Lung (tissue), 12 donors: Measurements from ENCODE around the gene RGS3. TPM values are rescaled to one million over a fixed set of nuclear protein-coding genes. Genes with fewer than 3 reads are reported as not detected.
A peak's percentile ranks its signal among the peaks of the same experiment; 100 is the strongest.

Source experiments
- ATAC-seq: fragments of 200-7000 bp; cut with Tn5 transposase; one replicate; pipeline ENCODE4 v1.9.1; 2020; ENCODE audit warnings: moderate number of reproducible peaks; ENCODE audit not compliant: insufficient read depth, low FRiP score
- DNase-seq, 3 donors: peaks; one replicate each; pipeline ENCODE4 v3.0.0-alpha.2; 2013 to 2017
- H3K27ac ChIP-seq, 2 donors: one replicate each; pipeline ENCODE4 v1.5.1; 2013; ENCODE audit warnings: mild to moderate bottlenecking in 2 of 2, moderate library complexity in 2 of 2, control low read depth in 1 of 2, inconsistent platforms in 1 of 2, low read depth in 1 of 2, low read length in 1 of 2
- H3K27me3 ChIP-seq, 3 donors: one replicate each; pipeline ENCODE4 v1.5.1; 2013; ENCODE audit warnings: low read length in 2 of 3; ENCODE audit not compliant: control insufficient read depth in 3 of 3, insufficient read depth in 3 of 3
- H3K36me3 ChIP-seq, 4 donors: one replicate each; pipeline ENCODE4 v1.5.1; 2013; ENCODE audit warnings: low read length in 4 of 4, mild to moderate bottlenecking in 1 of 4, moderate library complexity in 1 of 4; ENCODE audit not compliant: control insufficient read depth in 4 of 4, insufficient read depth in 4 of 4
- H3K4me1 ChIP-seq, 5 donors: one replicate each; pipeline ENCODE4 v1.5.1; 2013; ENCODE audit warnings: low read length in 5 of 5, mild to moderate bottlenecking in 2 of 5, moderate library complexity in 1 of 5; ENCODE audit not compliant: control insufficient read depth in 5 of 5, insufficient read depth in 5 of 5
- H3K4me3 ChIP-seq: one replicate; pipeline ENCODE4 v1.5.1; 2013; ENCODE audit warnings: mild to moderate bottlenecking, control low read depth, moderate library complexity
- H3K9ac ChIP-seq, 2 donors: one replicate each; pipeline ENCODE4 v1.5.1; 2013; ENCODE audit warnings: low read length in 2 of 2, control low read depth in 1 of 2; ENCODE audit not compliant: insufficient read depth in 1 of 2
- H3K9me3 ChIP-seq, 4 donors: one replicate each; pipeline ENCODE4 v1.5.1; 2013; ENCODE audit warnings: low read length in 3 of 4, mild to moderate bottlenecking in 1 of 4, moderate library complexity in 1 of 4; ENCODE audit not compliant: control insufficient read depth in 4 of 4, insufficient read depth in 3 of 4
- CTCF ChIP-seq: IDR thresholded peaks from 2 replicates; pipeline ENCODE4 v1.5.1; 2012; ENCODE audit warnings: mild to moderate bottlenecking; ENCODE audit errors: control extremely low read depth, extremely low read depth
- WGBS, 2 donors: extraction: QIAGEN DNeasy Blood & Tissue Kit; methylation state at CpG; one replicate each; pipeline ENCODE4 v1.1.7; 2013; 5-methylcytosine and 5-hydroxymethylcytosine counted together
- polyA plus RNA-seq, 2 donors: library from polyadenylated mRNA; stranded (reverse); fragments of 200-250 nt; gene quantifications; one replicate each; pipeline ENCODE4 v1.2.1, GENCODE V29; 2013
- total RNA-seq, 2 donors: library from RNA; depleted of rRNA in 1 of 2; stranded (reverse); fragments of >200 nt in 1 of 2; gene quantifications; one replicate each; pipeline ENCODE4 v1.2.1, GENCODE V29; 2014 to 2021
- donor health status: control.
- donor health status: control.
- donor health status: Bipolar disorder and iron deficiency.
- donor health status: healthy.
- donor health status: DM: yes; HTN: yes; CAD: no.

Gene RGS3
- total and polyA plus RNA-seq, 4 donors: 43.0 to 91.8 (median 73.9) TPM

GRCh38 chr9:113602126-113603047, 138.9 kb downstream of the RGS3 start:
- H3K4me3 ChIP-seq: no peak overlapping the region
- no peak overlapping the region for H3K9ac ChIP-seq
- H3K27me3 ChIP-seq: no peaks in the 10 kb centered on the region
- peaks cover 0 to 12% (median 4%) of the 10 kb centered on the region in 4 donors for H3K36me3 ChIP-seq
- peak; percentile 64 to 73 (median 70) for DNase-seq
- peaks cover 0 to 52% (median 21%) of the 10 kb centered on the region in 5 donors for H3K4me1 ChIP-seq
- TF ChIP-seq CTCF: no peak
- H3K27ac ChIP-seq: peak overlapping the region in 1 of 2 donors; percentile 27
- WGBS, 2 donors: 54 to 71% methylated on average over 17 of the region's 17 CpGs
- no peaks in the 10 kb centered on the region for H3K9me3 ChIP-seq
- ATAC-seq: peak; percentile 76

DNA sequence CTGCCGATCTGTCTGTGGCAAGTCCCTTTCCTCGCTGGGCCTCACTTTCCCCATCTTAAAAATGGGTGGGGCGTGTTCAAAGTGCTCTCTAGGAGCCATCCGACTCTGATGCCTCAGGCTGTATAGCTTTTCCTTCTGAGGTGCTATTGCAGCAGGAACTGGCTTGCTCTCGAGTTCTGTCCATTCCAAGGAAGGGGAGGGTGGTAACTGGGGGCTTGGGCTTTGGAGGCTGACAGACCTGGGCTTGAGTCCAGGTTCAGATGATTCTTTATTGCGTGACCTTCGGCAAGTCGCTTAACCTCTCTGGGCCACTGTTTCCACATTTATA, 139.5 kb downstream of the RGS3 start:
- H3K27ac ChIP-seq: no peak overlapping the region
- H3K4me1 ChIP-seq: peaks cover 0 to 49% (median 16%) of the 10 kb centered on the region in 5 donors
- peaks cover 0 to 6% (median under 1%) of the 10 kb centered on the region in 4 donors for H3K36me3 ChIP-seq
- H3K4me3 ChIP-seq: no peak overlapping the region
- DNase-seq (peak in 1 of 3 donors; percentile 14), ATAC-seq (no peak)
- H3K9me3 ChIP-seq: no peaks in the 10 kb centered on the region
- no peak for TF ChIP-seq CTCF
- H3K9ac ChIP-seq: no peak overlapping the region
- 81 to 88% methylated on average over 8 of the region's 8 CpGs for WGBS, 2 donors
- H3K27me3 ChIP-seq: no peaks in the 10 kb centered on the region

DNA sequence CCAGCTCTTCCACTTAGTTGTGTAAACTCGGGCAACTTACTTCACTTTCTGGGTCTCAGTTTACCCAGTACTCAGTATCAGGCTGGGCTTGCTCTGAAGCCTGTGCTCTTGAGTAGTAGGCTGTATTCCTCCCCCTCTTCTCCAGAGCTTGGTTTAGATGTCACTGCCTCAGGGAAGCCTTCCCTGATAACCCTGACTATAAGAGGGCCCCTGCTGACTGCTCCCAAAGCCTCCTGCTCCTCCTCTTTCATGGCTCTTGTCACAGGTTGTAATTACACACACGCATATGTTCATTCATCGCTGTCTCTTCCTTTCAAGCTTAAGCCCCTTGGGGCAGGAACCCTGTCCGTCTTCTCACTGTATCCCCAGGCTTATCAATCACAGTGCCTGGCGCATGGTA, 140.2 kb downstream of the RGS3 start:
- Histone ChIP-seq H3K4me1 (peaks cover 0 to 49% (median 14%) of the 10 kb centered on the region in 5 donors), H3K9ac (no peak overlapping the region), H3K4me3 (no peak overlapping the region), H3K27ac (no peak overlapping the region), H3K27me3 (no peaks in the 10 kb centered on the region), H3K36me3 (peaks cover 0 to 2% (median 0%) of the 10 kb centered on the region in 4 donors), H3K9me3 (no peaks in the 10 kb centered on the region)
- WGBS, 2 donors: 92 to 93% methylated on average over 5 of the region's 5 CpGs
- ATAC-seq (no peak), DNase-seq (no peak)
- no peak for TF ChIP-seq CTCF
